CD4-positive, alpha-beta T cell treated with Interleukin-21 for 1 hour (primary cell): ENCODE measurements around the gene GPR146.

Experiments
- DNase-seq: peaks from one replicate; pipeline ENCODE4 v3.0.0-alpha.2; 2020

GPR146 gene

DNA sequence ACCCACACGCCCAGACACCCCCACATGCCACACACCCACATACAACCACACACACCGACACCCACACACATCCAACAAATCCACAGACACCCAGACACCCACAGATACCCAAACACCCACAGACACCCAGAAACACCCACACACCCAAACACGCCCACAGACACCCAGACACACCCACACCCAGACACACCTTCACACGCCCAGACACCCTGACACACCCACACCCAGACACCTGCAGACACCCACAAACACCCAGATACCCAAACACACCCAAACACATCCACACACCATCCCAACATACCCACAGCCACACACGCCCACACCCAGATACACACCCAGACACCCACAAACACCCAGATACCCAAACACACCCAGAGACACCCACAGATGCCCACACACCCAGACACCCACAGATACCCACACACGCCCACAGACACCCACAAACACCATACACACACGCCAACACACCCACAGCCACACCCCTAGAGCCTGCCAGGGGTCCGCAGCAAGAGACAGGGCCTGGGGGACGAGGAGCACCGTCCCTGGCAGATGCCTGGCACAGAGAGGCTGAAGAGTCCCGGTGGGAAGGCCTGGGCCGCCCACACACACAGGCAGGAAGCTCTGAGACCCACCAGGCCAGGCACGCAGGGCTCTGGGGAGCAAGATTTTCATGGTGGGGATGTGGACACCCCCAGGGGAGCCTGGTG lies 32.9 kb upstream of the GPR146 start:
- DNase-seq = peak; percentile 59

DNA sequence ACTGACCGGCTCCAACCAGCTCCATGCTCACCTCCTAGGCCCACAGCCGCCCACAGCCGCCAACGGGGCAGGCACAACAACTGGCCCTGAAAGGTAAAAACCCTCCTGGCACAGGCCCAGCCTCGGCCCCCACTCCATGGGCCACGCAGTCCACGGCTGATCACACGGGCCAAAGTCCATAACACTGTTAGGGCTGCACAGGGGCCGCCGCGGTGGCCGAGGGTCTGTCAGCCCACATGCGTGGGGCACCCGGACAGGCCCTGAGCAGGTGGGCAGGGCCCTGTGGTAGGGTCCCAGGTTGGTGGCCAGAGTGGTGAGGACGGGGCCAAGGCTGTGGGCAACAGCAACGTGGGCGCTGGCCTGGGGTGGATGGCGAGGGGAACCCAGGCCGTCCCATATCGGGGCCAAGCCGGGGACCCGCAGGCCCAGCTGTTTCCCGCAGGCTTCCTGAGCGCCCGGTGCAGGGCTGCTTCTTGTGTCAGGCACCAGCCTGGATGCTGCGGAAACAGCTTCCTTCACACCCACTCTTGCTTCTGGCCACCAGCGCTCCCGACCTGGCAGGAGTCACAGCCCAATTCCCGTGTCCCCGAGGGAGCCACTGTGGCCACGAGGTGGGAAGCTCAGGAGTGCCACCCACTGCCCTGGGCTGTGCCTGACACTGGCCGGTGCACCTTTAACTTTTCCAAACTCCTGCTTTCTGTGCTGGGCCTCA lies 32.2 kb upstream of the GPR146 start:
- no peak for DNase-seq

DNA sequence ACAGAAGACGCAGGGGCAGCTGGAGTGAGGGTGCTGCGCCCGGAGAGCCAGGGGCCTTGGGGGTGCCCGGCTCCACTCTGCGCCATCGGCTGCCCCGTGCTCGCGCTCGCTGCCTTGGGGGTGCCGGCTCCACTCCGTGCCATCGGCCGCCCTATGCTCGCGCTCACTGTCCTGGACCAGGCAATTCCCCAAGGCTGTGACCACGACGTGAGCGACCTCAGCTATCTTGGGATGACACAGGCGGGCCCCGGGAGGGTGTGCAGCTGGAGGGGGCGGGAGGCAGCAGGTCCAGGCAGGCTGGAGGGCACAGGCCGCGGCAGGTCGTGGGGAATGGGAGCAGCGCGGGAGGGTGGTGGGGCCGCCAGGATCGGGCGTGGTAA lies 31.6 kb upstream of the GPR146 start:
- no peak for DNase-seq

DNA sequence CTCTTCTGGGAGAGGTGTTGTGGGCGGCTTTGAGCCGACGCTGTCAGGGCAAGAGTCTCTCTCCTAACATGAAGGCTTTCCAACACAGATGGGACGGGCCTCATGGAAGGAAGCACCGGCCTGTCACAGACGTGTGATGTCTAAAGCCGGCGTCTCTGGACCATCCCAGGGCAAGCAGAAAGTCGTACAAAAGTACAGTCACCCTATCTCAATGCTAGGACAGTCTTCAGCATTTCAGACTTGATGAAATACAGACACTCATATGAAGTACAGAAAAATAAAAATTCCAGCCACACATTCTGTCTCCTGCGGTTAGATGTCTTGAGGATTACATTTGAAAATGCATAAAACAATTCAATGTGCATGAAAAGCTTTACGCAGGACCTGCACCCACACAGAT lies 30.8 kb upstream of the GPR146 start:
- no peak for DNase-seq

DNA sequence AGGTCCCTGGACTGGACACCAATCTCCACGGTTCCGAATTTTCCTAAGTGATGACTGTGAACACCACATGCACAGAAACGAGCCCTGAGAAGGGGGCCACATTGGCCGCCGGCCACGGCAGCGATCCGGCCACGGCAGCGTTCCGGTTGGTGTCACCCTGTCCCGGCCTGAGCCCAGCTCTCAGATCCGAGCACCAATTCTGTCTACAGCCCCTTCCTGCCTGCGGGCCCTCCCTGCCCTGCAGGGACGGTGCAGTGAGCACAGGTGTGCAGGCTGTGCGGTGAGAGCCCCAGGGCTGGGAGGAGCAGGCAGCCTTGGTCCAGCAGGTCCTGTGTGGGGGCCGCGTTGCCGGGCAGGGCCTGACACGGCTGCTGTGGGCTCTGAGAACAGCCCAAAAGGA lies 29.7 kb upstream of the GPR146 start:
- DNase-seq = no peak

DNA sequence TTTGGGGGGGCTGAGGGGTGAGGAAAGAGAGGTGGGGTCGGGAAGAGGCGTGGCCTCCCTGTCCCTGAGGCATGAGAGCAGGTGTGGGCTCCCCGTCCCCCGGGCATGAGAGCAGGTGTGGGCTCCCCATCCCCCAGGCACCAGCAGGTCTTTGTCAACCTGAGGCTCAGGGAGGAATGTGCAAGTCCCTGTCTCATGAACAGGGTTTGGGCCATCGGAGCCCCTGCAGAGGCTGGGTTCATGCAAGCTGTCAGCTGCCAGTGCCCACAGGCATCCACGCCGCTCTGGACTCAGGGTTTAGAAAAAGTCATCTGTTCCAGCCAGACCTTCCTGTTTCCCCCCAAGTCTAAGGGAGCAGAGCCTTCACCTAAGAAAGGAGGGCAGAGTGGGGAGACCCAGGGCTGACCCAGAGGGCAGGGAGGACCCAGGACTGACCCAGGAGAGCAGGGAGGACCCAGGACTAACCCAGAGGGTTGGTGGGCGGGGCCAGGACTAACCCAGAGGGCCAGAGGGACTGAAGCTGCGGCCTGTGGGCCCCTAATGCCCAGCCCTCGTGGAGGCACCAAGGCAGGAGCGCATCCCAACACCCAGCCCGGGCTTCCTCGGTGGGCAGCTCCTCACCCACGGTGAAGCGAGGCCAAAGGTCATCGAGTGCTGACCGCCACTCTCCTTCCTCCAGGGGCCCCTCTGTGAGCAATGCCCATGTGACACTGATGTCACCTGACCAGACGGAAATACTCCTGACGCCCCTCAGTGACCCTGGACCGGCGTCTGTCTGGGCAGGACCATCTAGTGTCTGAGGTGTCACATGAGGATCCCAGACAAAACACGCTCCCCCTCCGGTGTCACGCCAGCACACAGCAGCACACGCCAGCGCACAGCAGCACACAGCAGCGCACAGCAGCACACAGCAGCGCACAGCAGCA lies 28.9 kb upstream of the GPR146 start:
- no peak for DNase-seq

DNA sequence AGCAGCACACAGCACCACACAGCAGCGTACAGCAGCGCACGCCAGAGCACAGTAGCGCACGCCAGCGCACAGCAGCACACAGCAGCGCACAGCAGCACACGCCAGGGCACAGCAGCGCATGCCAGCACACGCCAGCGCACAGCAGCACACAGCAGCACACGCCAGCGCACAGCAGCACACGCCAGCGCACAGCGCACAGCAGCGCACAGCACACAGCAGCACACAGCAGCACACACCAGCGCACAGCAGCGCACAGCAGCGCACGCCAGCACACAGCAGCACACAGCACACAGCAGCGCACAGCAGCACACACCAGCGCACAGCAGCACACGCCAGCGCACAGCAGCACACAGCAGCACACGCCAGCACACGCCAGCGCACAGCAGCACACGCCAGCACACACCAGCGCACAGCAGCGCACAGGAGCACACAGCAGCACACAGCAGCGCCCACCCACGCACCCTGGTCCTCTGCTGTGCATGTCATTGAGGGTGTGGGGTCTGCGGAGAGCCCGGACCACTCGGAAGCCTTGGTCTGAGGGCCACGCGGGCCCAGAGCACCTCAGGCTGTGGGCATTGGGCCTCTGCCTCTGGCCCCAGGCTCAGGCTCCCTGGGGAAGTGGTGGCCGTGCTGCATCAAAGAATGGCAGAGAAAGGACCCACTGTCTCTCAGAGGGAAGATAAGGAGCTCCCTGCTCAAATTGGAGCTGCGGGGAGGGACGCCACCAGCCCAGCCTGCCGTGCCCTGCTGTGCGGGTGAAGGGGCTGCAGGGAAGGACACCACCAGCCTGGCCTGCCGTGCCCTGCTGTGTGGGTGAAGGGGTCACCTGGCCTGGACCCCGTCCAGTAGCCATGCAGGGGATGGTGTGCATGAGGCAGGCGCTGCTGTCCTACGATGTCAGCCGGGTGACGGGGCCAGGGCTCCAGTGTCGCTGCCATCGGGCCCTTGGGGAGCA lies 27.5 kb upstream of the GPR146 start:
- DNase-seq = no peak

DNA sequence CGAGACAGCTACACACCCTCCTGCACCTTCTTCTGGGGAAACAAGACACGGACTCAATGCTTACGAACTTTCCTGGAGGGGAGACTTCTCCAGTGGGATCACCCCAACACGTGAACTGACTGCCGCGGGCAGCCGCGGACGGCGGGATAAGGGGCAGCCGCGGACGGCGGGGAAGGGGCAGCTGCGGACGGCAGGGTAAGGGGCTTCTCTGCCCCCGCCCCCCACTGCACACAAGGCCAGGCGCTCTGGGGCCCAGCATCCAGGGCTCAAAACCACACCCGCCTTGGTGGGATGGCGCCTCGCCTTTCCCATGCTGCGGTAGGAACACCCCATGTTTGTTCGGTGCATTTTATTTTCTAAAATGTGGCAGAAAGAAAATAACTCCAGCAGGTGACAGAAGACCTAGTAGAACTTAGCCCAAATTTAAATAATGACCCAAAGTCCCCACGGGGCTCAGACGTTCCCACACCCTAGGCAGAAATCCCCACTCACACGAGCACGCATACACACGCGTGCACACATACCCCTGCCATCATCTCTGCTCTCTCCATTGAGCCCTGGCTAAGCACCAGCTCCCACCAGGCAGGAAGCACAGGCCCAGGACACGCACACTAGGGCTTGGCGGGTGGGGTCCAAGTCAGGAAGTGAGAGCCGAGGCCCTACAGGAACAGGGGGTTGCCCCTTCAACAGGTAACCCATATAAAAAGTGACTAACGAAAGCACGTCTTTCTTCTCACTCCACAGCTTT lies 26.6 kb upstream of the GPR146 start:
- no peak for DNase-seq

DNA sequence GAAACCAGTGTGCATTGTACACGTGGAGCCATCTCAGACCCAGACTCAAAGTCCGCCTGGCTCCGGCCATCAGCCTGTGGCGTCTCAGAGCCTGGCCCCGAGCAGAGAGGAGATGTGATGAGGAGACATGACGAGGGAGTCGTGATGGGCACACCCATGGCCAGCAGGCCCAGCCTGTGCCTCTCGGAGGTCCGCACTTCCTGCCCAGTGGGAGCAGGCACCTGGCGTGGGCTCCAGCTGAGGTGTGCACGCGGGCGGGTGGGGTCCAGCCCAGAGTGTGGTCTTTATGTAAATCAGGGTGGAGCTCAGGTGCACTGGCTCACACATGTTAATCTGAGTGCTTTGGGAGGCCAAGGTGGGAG lies 26.0 kb upstream of the GPR146 start:
- DNase-seq = no peak

DNA sequence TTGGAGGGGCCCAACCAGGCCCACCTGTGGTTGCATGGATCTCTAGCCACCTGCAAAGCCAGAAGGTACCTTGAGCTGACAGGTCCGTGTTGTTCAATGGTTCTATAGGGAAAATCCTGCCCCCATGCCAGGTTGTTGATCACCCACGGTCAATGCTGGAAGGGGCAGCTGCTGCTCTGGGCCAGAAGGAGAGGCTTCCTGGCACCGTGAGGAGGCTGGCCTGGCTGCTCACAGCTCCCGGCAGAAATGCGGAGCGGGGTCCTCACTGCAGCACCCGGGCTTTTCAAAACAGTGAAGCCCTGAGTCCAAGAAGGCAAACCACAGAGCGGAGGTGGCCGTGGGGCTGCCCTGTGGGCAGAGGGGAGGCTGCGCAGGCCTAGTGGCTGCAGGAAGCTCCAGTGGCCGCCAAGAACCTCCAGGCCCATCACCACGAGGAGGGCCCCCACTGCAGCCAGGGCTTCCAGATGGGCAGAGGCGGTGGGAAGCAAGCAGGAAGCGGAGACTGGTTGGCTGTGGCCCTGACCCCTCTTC lies 25.0 kb upstream of the GPR146 start:
- DNase-seq = no peak

DNA sequence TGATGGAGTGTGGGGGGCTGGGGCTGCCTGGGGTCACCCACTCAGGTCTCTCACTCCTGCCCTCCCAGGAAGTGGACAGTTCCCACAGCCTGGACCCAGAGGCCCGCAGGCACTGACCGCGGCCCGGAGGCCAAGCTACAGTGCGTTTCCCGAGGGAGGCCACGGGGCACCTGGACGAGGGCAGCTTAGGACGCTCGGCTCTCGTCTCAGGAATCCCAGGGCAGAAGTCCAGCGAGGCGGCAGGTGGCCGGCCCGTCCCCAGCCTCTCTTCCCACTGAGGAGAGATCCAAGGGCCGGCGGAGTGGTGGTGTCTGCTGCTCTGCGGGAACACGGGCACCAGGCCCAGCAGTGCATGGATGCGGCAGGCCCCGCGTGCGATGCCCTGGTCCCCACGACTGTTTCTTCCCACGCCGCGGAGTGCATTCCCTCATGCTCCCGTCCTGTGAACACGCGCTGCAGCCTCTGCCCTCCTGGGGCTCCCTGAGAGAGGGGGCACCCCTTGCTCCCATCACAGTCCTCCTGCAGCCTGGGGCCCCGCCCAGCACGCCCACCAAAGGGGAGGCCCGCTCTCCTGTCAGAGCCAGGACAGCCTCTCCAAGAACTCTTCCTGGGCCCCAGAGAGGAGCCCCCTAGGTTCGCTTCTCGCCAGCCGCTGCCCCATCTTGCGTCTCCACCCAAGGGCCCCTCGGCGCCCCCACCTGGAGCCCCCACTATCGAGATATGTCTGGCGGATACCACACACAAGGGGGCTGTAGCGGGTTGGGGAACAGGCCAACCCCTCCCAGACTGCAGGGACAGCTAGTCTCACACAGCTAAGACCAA lies 24.3 kb upstream of the GPR146 start:
- no peak for DNase-seq

DNA sequence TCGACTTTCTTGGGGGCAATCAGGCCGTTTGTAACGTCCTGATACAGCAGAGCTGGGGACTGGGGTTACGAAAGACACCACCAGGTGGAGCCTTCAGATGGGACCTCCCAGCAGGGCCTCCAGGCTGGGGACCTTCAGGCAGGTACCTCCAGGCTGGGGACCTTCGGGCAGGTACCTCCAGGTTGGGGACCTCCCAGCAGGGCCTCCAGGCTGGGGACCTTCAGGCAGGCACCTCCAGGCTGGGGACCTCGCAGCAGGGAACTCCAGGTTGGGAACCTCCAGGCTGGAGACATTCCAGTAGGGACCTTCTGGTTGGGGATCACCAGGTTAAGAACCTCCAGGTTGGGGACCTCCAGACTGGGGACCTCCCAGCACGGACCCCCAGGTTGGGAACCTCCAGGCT lies 23.5 kb upstream of the GPR146 start:
- DNase-seq = peak; percentile 40

DNA sequence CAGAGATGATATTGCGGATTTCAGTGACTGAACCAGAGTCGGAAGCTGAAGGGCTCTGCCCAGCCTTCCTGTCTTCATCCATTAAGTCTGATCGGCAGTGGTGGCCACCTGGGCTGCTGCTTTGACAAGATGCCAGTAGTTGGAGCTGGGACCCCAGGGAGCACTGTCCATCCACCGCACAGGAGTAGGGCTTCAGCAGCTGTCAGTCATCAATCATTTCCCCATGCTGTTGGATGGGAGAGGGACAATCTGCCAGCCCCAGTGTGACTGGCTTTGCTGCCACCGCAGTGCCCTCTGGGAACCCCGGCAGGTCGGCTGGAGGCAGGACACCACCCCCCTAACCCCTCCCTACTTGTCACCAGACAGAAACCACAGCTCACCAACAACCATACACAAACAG lies 23.0 kb upstream of the GPR146 start:
- DNase-seq = no peak

DNA sequence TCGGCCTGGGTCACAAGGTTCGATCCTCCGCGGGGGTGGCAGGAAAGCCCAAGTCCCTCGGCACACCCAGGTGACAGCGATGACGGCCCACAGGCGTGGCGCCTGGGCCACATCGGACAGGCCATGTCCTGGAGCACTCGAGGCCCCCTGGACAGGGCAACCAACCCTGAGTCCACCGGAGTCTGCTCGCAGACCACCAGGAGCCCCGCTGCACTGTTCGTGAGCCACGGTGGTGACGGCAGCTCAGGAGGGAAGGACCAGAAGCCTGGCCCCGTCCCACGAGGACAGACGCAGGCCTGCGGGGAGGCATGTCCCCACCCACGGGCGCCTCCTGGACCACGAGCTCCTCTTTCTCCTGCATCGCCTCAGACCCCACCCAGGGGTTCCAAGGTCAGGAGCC lies 22.4 kb upstream of the GPR146 start:
- no peak for DNase-seq

DNA sequence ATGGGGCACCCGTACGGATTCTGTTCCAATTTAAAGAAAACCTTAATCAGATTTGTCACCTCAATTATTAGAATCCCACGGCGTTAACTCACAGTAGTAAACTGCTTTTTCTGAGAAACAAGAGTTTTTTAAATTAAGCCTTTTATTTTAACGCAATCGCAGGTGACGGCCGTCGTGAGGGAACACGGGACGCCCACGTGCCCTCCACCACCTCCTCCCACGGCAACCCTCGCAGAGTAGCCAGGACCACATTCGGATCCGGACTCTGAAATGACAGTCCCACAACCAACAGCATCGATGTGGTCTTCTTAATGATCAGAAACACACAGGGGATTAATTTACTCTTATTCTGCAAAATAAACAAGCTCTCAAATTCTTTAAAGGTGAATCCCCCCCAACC lies 22.0 kb upstream of the GPR146 start:
- no peak for DNase-seq

DNA sequence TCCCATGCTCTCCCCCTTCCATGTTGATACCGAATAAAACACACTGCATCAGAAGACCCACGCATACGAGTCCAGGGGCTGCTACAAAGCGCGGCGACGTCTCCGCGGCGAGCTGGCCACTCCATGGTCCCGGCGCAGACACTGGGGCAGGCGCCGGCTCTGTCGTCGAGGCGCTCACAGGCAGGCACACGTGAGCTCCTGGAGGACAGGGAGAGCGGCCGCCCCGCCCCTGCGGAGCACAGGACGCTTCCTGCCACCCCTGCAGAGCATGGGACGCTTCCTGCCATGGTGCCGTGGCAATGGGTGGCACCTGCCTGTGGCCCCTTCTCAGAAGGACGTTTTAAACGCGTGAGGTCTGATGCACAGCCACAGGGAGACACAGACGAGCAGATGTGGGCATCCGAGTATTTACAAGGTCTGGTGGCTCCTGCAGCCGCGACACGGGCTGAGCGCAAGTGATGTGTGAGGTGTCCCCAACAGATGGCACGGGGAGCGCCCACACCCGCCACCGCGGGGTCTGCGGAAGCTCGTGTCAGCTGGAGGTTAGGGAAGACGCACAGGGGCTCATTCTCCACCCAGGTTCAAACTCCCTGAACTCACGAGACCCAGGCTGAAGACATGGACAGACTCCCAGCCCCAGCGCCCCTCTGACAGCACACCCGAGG lies 21.4 kb upstream of the GPR146 start:
- no peak for DNase-seq

DNA sequence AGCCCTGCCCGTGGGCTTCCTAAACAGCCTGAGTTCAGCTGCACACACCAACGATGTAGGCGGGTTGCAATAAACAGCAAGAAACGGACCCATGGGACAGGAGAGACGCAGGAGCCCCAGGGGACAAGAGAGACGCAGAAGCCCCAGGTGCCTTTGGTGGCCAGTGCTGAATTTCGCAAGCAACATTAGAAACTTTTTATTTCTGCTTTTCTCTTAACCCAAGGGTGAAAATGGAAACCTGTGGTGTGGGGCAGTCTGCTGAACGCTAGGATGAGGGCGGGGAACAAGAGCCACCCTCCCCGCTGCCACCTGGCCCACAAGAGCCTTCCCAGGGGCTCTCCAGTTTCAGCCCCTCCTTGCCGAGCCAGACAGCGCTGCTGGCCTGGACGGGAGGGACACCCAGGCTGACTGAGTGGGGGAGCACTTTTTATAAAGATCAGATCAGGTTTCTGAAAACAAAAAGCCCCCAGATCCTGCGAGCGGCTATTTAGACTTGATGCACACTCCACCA lies 20.0 kb upstream of the GPR146 start:
- no peak for DNase-seq

DNA sequence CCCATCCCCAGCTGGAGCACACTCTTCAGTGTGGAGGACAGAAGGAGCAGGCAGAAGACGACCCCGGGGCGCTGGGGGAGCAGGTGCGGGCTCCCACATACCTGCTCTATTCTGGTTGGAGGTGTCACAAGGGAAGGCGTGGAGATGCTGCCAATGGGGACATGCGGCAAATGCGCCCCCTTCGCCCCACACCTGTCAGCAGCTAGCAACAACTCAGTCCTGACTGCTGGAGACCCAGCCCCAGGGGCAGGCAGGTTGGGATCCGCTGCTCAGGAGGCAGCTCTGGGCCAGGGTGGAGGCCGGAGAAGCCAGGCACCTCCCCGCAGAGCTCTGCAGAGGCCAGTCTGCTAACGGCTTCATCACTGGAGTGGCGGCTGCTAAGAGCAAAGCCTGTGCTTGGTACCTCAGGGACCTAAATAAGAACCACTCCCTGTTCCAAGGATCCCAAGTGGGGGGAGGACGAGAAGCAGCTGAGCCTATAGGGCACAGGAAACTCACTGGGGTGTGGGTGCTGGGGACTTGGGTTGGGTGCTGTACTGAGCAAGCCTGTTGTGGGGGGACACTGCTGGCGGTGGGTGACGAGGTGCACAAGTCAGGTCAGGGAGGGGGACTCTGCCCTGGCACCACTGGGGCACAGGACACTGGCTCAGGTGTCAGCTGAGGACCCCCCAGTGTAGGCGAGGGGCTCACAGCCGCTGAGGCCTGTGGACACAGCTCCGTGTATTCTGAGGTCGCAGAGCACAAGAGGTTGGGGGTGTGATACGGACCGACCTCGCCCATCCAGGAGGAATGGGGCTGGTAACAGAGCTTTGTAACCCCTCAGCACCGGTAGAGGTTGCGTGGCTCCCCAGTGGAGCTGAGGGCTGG lies 19.2 kb upstream of the GPR146 start:
- no peak for DNase-seq
